HG03558 (cell line): ENCODE results near the gene DCAF8.

Source experiments
- ATAC-seq: cut with Tn5 transposase; IDR thresholded peaks from one replicate; pipeline ENCODE4 v1.9.1; 2021; ENCODE audit warnings: moderate number of reproducible peaks; ENCODE audit not compliant: unreplicated experiment; ENCODE audit errors: extremely low read depth

DCAF8 gene

GRCh38 chr1:160207118-160207650 is 55.2 kb downstream of the DCAF8 start:
- no peak for ATAC-seq

- ATAC-seq, result no peak
Measured at GRCh38 chr1:160206421-160207117, 55.8 kb downstream of the DCAF8 start.

DNA sequence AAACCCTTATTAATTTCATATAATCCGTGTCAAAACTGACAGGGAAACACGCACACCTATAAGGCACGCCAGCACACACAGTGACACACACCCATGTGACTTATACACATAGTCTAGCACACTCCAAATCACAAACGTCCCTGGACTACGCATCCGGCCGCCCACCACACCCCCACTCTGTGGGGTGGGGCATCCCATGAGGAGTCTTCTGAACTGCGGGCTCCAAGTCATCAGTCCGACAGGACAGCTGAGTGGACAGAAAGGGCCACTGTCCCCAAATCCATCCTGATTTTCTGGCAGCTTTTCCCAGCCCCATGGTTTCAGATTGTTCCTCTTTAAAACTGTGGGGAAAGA is 56.3 kb downstream of the DCAF8 start:
- no peak for ATAC-seq

GRCh38 chr1:160205242-160206035 is 56.9 kb downstream of the DCAF8 start, which contains the start of gene PEA15:
Gene PEA15 (plus strand): TSS chr1:160205384. CDS start chr1:160211545, 6,161 bp downstream.
- no peak for ATAC-seq

- ATAC-seq, result no peak
Measured at GRCh38 chr1:160204526-160205241, 57.7 kb downstream of the DCAF8 start.

GRCh38 chr1:160200786-160201185 is 61.6 kb downstream of the DCAF8 start:
- ATAC-seq, result no peak

- ATAC-seq, result no peak
Measured at GRCh38 chr1:160197231-160197630, 65.1 kb downstream of the DCAF8 start.

GRCh38 chr1:160196143-160196542 is 66.2 kb downstream of the DCAF8 start:
- ATAC-seq, result no peak

DNA sequence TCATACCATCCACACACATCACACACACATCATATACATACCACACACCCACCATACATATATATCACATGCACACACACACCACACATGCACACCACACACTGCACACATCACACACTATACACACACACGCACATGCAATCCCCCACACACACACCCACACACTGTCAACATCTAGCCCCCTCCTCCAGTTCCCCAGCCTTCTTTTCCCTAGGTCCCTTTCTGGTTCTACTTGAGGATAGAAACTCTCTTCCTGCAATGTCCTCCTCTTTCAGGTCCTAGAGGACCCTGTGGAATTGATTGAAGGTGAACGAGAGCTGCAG is 67.7 kb downstream of the DCAF8 start:
- no peak for ATAC-seq

DNA sequence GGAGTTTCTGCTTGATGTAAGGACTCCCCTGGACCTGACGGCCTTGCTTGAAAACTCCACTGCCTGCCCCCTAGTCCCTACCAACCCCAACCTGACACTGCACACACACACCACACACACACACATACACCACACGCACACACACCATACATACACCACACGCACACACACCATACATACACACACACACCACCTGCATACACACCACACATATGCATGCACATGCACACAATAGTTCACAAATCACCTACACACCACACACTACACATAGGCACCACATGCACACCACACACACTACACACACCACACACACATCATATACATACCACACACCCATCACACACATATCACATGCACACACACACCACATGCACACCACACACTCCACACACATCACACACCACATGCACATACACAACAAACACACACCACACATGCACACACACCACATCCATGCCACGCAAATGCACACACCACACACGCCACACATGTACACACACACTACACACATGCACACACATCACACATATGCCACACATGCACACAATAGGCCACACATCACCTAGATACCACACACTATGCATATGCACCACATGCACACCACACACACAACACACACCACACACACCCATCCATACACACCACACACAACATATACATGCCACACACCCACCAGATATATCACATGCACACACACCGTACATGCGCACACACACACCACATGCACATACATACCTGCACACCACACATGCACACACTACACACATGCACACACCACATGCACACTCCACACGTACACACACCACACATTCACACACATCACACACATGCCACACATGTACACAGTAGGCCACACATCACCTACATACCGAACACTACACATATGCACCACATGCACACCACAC is 68.3 kb downstream of the DCAF8 start:
- no peak for ATAC-seq

DNA sequence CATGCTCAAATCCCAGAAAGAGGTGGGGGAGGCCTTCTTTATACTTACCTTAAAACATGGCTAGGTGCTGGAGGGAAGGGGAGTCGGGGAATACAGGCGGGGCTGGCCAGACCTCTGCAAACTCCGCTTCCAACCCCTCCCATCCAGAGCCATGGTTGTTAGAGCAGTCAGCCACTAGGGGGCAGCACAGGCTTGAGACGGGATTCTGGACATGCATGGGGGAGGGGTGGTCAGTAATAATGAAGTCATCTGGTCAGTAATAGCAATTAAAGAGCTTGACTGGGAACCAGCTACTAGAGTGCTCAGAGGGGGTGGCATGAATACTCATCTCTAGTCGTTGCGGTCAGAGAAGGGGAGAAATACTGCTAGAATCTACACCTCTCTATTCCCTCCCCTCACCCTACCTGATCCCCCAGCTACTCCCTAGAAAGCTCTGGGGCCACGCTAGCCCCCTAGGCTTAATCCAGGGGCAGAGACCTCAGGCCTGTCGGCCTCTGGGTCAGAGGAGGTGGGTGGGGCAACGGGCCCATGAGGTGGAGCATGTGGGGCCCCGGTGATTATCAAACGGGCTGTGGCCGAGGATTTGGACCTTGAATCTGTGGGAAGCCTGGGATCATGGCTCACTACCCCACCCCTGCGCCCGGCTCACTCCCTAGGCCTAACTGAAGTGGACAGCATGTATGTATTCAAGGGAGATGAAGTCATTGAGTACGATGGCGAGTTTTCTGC is 69.1 kb downstream of the DCAF8 start:
- no peak for ATAC-seq

- no peak for ATAC-seq
Measured at GRCh38 chr1:160192234-160192633, 70.1 kb downstream of the DCAF8 start.

DNA sequence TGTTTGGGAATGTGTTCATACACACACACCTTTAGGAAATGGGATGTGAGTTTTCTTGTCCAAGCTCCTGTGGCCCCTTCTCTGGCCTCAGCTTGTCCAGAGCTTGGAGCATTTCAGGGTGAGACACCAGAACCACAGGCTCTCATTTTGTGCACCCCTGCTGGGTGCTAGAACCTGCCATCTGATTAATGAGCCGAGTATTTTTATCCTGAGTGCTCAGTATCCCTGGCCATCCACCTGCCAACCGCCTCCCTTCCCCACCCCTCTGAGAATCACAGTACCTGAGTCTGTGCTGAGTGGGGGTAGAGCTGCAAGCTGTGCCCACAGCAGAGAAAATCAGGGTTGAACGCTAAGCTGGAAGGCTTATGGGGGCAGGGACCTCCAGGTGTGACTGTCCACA is 70.6 kb downstream of the DCAF8 start:
- no peak for ATAC-seq

DNA sequence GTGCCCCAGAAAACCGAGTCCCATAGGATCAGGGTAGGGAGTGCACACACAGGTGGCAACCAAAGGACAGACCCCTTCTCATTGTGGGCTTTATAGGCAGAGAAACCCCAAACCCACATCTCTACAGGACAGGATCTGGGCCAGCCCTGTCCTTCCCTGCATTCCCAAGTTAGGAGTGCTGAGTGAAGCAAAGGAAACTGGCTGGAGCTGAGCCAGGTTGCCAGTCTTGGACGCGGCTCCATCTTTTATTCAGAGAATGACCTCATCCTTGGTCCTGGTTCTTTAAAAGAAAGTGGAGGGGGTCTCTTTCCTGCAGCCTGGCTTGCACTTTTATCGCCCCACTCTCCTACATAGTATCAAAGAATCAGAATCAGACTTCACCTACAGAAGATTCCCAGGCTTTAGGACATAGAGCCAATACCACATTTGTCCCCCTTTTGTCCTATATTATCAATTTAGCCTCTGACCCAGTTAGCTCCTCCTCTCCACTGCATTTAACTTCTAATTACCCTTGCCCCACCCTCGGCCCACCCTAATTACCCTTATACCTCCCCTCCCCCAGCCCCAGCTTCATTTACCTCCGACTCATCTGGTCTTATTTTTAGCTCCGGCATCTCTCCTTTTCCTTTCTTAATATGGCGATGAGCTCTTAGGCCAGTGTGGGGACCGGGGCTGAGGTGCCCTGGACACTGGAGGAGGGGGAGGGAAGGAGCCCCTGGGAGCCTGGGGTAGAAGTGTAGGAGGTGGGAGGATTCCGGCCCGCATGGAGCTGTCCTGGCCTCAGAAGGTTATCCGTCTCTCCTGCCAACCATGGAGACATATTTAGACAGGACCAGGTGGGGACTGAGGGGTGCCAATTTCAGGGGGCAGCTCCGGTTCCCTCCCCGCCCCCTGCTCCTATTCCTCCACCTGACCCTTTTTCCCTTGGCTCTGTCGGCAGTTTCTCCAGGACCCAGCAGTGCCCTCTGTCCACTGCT is 72.4 kb downstream of the DCAF8 start, which contains the start of gene CASQ1:
Gene CASQ1, plus strand, starts transcription at position 927 of the 977 bp plus-strand sequence. CDS start 177 bp downstream, outside the sequence.
- ATAC-seq, result no peak

GRCh38 chr1:160188341-160188740 is 74.0 kb downstream of the DCAF8 start:
- no peak for ATAC-seq

GRCh38 chr1:160187407-160187806 is 74.9 kb downstream of the DCAF8 start:
- no peak for ATAC-seq

GRCh38 chr1:160186729-160187128 is 75.6 kb downstream of the DCAF8 start:
- no peak for ATAC-seq

DNA sequence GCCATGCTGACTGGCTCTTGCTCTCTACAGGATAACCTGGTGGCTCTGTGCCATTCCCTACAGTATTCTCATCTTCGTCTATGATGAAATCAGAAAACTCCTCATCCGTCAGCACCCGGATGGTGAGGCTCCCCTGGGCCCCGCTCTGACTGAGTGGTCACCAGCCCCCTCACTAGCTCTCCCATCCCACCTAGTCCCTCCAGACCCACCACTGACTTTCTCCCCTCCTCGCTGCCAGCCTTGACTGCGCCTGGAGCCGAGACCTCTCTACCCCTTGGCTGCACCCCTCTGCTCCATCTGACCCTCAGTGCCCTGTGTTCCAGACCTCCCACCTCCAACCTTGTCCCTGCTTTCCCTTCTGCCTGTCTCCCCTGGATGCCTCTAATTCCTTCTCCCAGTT is 76.1 kb downstream of the DCAF8 start:
- ATAC-seq, result no peak
